Mesenchymal stem cell (in vitro differentiated cells and primary cell): ENCODE results near the gene EPB41L2.

Experiments
- DNase-seq: peaks from one replicate; pipeline ENCODE4 v3.0.0-alpha.2; 2013
- H2AFZ ChIP-seq: one replicate; pipeline ENCODE4 v1.6.1; 2013; ENCODE audit warnings: low read depth, mild to moderate bottlenecking, control low read depth, inconsistent platforms, low read length, moderate library complexity
- H2AK5ac ChIP-seq: 2 replicates; pipeline ENCODE4 v1.6.1; 2013; ENCODE audit warnings: low read length, moderate library complexity, mild to moderate bottlenecking, inconsistent platforms; ENCODE audit not compliant: severe bottlenecking
- H2BK120ac ChIP-seq: one replicate; pipeline ENCODE4 v1.6.1; 2013; ENCODE audit warnings: low read depth, mild to moderate bottlenecking, inconsistent platforms, low read length, moderate library complexity
- H2BK12ac ChIP-seq, 2 experiments: one replicate each; pipeline ENCODE4 v1.6.1; 2013; ENCODE audit warnings: inconsistent platforms in 2 of 2, low read length in 2 of 2, mild to moderate bottlenecking in 2 of 2, moderate library complexity in 2 of 2, control low read depth in 1 of 2
- H2BK15ac ChIP-seq: one replicate; pipeline ENCODE4 v1.6.1; 2013; ENCODE audit warnings: mild to moderate bottlenecking, low read depth, inconsistent platforms; ENCODE audit not compliant: poor library complexity, severe bottlenecking
- H2BK5ac ChIP-seq: 2 replicates; pipeline ENCODE4 v1.6.1; 2013; ENCODE audit warnings: low read depth, mild to moderate bottlenecking, low read length, control low read depth, inconsistent platforms; ENCODE audit not compliant: poor library complexity, severe bottlenecking
- H3K14ac ChIP-seq, 2 experiments: one replicate each; pipeline ENCODE4 v1.6.1; 2013; ENCODE audit warnings: inconsistent platforms in 2 of 2, low read length in 2 of 2, control low read depth in 1 of 2, mild to moderate bottlenecking in 1 of 2, moderate library complexity in 1 of 2
- H3K18ac ChIP-seq, 2 experiments: one replicate each; pipeline ENCODE4 v1.6.1; 2013; ENCODE audit warnings: inconsistent platforms in 2 of 2, low read length in 2 of 2, control low read depth in 1 of 2, low read depth in 1 of 2, mild to moderate bottlenecking in 1 of 2
- H3K23ac ChIP-seq, 2 experiments: one replicate each; pipeline ENCODE4 v1.6.1; 2013; ENCODE audit warnings: inconsistent platforms in 2 of 2, low read length in 2 of 2, mild to moderate bottlenecking in 2 of 2, moderate library complexity in 2 of 2, control low read depth in 1 of 2
- H3K27ac ChIP-seq: 2 replicates; pipeline ENCODE4 v1.5.1; 2013; ENCODE audit warnings: mild to moderate bottlenecking, moderate library complexity, low read length, control low read depth, inconsistent platforms; ENCODE audit not compliant: poor library complexity, severe bottlenecking
- H3K27me3 ChIP-seq, 2 experiments: 2 replicates each; pipeline versions ENCODE4 v1.6.1 to v1.7.0; 2013; ENCODE audit warnings: low read length in 2 of 2, mild to moderate bottlenecking in 2 of 2, moderate library complexity in 2 of 2, control low read depth in 1 of 2, inconsistent platforms in 1 of 2; ENCODE audit not compliant: control insufficient read depth in 1 of 2, insufficient read depth in 1 of 2
- H3K36me3 ChIP-seq, 2 experiments: 2 replicates each; pipeline versions ENCODE4 v1.6.1 to v1.7.0; 2013; ENCODE audit warnings: low read length in 2 of 2, control low read depth in 1 of 2, inconsistent platforms in 1 of 2, low read depth in 1 of 2, mild to moderate bottlenecking in 1 of 2; ENCODE audit not compliant: insufficient read depth in 2 of 2, control insufficient read depth in 1 of 2
- H3K4ac ChIP-seq, 2 experiments: one replicate each; pipeline ENCODE4 v1.6.1; 2013; ENCODE audit warnings: inconsistent platforms in 2 of 2, low read length in 2 of 2, mild to moderate bottlenecking in 2 of 2, moderate library complexity in 2 of 2, control low read depth in 1 of 2, low read depth in 1 of 2
- H3K4me1 ChIP-seq: 2 replicates; pipeline ENCODE4 v1.6.1; 2013; ENCODE audit warnings: low read depth, low read length, control low read depth; ENCODE audit not compliant: control insufficient read depth, insufficient read depth
- H3K4me2 ChIP-seq: 2 replicates; pipeline ENCODE4 v1.6.1; 2013; ENCODE audit warnings: low read length, mild to moderate bottlenecking, inconsistent platforms; ENCODE audit not compliant: poor library complexity, severe bottlenecking
- H3K4me3 ChIP-seq, 2 experiments: 2 replicates each; pipeline versions ENCODE4 v1.5.1 to v1.7.0; 2013; ENCODE audit warnings: low read length in 2 of 2, mild to moderate bottlenecking in 2 of 2, control low read depth in 1 of 2, low read depth in 1 of 2; ENCODE audit not compliant: insufficient read depth in 1 of 2
- H3K79me1 ChIP-seq: replicated peaks from 2 replicates; pipeline ENCODE4 v1.6.1; 2013; ENCODE audit warnings: mild to moderate bottlenecking, control low read depth, low read length, inconsistent platforms; ENCODE audit not compliant: poor library complexity, severe bottlenecking
- H3K9ac ChIP-seq: 2 replicates; pipeline ENCODE4 v1.7.0; 2013; ENCODE audit warnings: mild to moderate bottlenecking, low read length, moderate library complexity
- H3K9me3 ChIP-seq: 2 replicates; pipeline ENCODE4 v1.7.0; 2013; ENCODE audit warnings: mild to moderate bottlenecking, low read length; ENCODE audit not compliant: control insufficient read depth
- H4K8ac ChIP-seq: one replicate; pipeline ENCODE4 v1.6.1; 2013; ENCODE audit warnings: inconsistent platforms, mild to moderate bottlenecking, low read length, moderate library complexity
- H4K91ac ChIP-seq: one replicate; pipeline ENCODE4 v1.6.1; 2013; ENCODE audit warnings: mild to moderate bottlenecking, low read length, inconsistent platforms
- WGBS: methylation state at CpG from one replicate; pipeline ENCODE4 v1.1.7; 2013; ENCODE audit warnings: mixed read lengths; 5-methylcytosine and 5-hydroxymethylcytosine counted together

Gene EPB41L2

GRCh38 chr6:131060311-131060710 is 2.7 kb downstream of the EPB41L2 start:
- Histone ChIP-seq H2BK12ac (no peak overlapping the region), H4K91ac (no peak overlapping the region), H2BK15ac (no peak overlapping the region), H3K23ac (no peak overlapping the region), H2BK5ac (peak overlapping the region; percentile 83), H3K36me3 (no peaks in the 10 kb centered on the region), H3K9ac (peak overlapping the region; percentile 87), H3K4ac (no peak overlapping the region), H3K27me3 (no peaks in the 10 kb centered on the region), H3K4me2 (peak overlapping the region; percentile 49), H3K4me3 (peak overlapping the region in 1 of 2 experiments; percentile 90), H3K14ac (no peak overlapping the region), H3K4me1 (peaks cover 2% of the 10 kb centered on the region), H2AK5ac (no peak overlapping the region), H3K79me1 (peaks cover 6% of the 10 kb centered on the region), H3K9me3 (peaks cover 8% of the 10 kb centered on the region), H3K27ac (peak overlapping the region; percentile 86), H3K18ac (no peak overlapping the region), H2BK120ac (no peak overlapping the region), H4K8ac (no peak overlapping the region), H2AFZ (no peak overlapping the region)
- WGBS: 54% methylated on average over 3 of the region's 3 CpGs
- peak; percentile 18 for DNase-seq

- Histone ChIP-seq H4K91ac (no peak overlapping the region), H3K14ac (no peak overlapping the region), H3K4me2 (no peak overlapping the region), H2AFZ (no peak overlapping the region), H3K36me3 (no peaks in the 10 kb centered on the region), H2BK5ac (no peak overlapping the region), H3K4me1 (peaks cover 2% of the 10 kb centered on the region), H3K79me1 (peaks cover 9% of the 10 kb centered on the region), H2BK12ac (no peak overlapping the region), H3K9me3 (peaks cover 16% of the 10 kb centered on the region), H3K18ac (no peak overlapping the region), H3K9ac (peak overlapping the region; percentile 87), H3K27ac (peak overlapping the region; percentile 86), H3K23ac (no peak overlapping the region), H3K4me3 (peak overlapping the region in 1 of 2 experiments; percentile 90), H2BK120ac (no peak overlapping the region), H4K8ac (no peak overlapping the region), H2BK15ac (no peak overlapping the region), H3K27me3 (no peaks in the 10 kb centered on the region), H2AK5ac (peak overlapping the region; percentile 29), H3K4ac (no peak overlapping the region)
- WGBS: 74% methylated on average over 3 of the region's 4 CpGs
- peak; percentile 64 for DNase-seq
Observed at GRCh38 chr6:131059486-131059885, 3.6 kb downstream of the EPB41L2 start.

DNA sequence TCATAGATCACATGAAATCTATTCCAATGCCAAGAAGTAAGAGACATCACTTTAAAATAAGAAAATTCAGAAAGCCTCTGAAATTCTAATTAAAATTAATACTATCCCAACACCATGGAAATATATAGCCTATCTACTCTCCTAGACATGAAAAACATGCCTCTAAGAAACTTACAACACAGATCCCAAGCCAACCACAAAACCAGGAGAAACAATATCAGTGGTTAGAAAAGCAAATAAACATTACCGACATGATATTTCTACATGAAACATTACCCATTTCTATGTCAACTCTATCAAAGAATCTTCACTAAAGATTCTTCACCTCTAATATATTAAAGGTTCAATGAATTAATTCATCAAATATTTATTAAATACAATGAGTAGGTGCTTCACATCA is 4.8 kb downstream of the EPB41L2 start:
- H2BK15ac ChIP-seq: no peak overlapping the region
- no peak overlapping the region for H2BK12ac ChIP-seq
- WGBS: 64% methylated on average over 1 of the region's 1 CpG
- H3K79me1 ChIP-seq: peaks cover 19% of the 10 kb centered on the region
- no peak overlapping the region for H2BK5ac ChIP-seq
- H3K36me3 ChIP-seq: peaks cover 3 to 8% of the 10 kb centered on the region in 2 experiments
- H3K27ac ChIP-seq: no peak overlapping the region
- H2AFZ ChIP-seq: no peak overlapping the region
- H3K4me1 ChIP-seq: peaks cover 1% of the 10 kb centered on the region
- no peak overlapping the region for H3K14ac ChIP-seq
- DNase-seq: no peak
- no peak overlapping the region for H3K4ac ChIP-seq
- H3K9me3 ChIP-seq: peaks cover 29% of the 10 kb centered on the region
- H2AK5ac ChIP-seq: no peak overlapping the region
- no peak overlapping the region for H3K4me2 ChIP-seq
- no peak overlapping the region for H3K18ac ChIP-seq
- no peaks in the 10 kb centered on the region for H3K27me3 ChIP-seq
- H3K4me3 ChIP-seq: no peak overlapping the region
- H3K9ac ChIP-seq: no peak overlapping the region
- no peak overlapping the region for H4K8ac ChIP-seq
- H2BK120ac ChIP-seq: no peak overlapping the region
- H3K23ac ChIP-seq: no peak overlapping the region
- H4K91ac ChIP-seq: no peak overlapping the region

DNA sequence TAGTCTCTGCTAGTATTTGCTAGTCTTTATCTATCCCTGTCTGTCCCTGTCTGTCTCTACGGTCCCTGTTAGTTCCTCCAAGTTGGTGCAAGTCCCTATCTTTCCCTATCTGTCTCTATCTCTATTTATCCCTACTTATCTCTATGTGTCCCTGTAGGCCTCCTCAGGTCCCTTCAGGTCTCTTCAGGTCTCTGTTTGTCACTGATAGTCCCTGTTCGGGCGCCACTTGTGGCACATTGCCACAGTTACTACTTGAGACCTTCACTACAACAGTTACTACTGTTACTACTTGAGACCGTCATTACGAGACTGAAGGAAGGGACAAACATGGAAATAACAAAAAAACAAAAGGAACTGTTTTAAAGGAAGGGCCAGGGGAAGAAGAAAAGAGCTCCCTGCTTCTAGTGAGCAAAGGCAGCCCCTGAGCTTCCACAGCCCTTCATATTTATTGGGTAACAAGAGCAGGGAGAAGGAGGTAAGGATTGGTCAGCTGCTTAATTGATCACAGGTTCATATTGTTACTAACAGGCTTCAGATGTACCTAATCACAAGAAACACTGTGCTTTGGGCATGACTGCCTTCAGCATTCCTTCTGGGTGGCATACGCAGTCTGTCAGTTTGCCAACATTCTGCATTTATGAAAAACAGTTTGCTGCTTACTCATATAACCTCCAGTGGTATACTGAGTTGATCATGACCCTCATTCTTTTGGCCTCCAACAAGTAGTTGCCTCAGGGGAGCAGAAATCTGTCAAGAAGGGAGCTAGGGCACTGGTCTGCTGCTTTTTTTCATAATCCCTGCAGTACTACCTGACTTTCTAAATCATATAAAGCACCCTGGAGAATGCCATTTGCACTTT is 8.4 kb downstream of the EPB41L2 start:
- no peak for DNase-seq
- H3K18ac ChIP-seq: no peak overlapping the region
- H3K4ac ChIP-seq: no peak overlapping the region
- H3K14ac ChIP-seq: no peak overlapping the region
- no peak overlapping the region for H3K27ac ChIP-seq
- no peak overlapping the region for H4K91ac ChIP-seq
- H3K4me1 ChIP-seq: peaks cover 1% of the 10 kb centered on the region
- no peak overlapping the region for H2BK5ac ChIP-seq
- H3K79me1 ChIP-seq: peaks cover 24% of the 10 kb centered on the region
- no peaks in the 10 kb centered on the region for H3K27me3 ChIP-seq
- H2AK5ac ChIP-seq: no peak overlapping the region
- peaks cover 3 to 8% of the 10 kb centered on the region in 2 experiments for H3K36me3 ChIP-seq
- no peak overlapping the region for H2AFZ ChIP-seq
- H2BK12ac ChIP-seq: no peak overlapping the region
- no peak overlapping the region for H2BK120ac ChIP-seq
- WGBS: 97% methylated on average over 6 of the region's 6 CpGs
- no peak overlapping the region for H3K9ac ChIP-seq
- H2BK15ac ChIP-seq: no peak overlapping the region
- H3K4me3 ChIP-seq: peak overlapping the region in 1 of 2 experiments; percentile 42
- no peak overlapping the region for H3K4me2 ChIP-seq
- no peak overlapping the region for H4K8ac ChIP-seq
- no peak overlapping the region for H3K23ac ChIP-seq
- H3K9me3 ChIP-seq: peaks cover 30% of the 10 kb centered on the region
